OCI-LY3 (cell line): ENCODE measurements around the gene DPF3.

Source experiments
- H2AFZ ChIP-seq: fragments of 200-600, 300-600 bp; shearing (Covaris generic); 2 replicates; pipeline ENCODE4 v1.6.0; 2014; ENCODE audit warnings: antibody characterized with exemption, low read depth, low read length
- H3K27ac ChIP-seq: fragments of 200-600, 300-600 bp; sonication (generic); 2 replicates; pipeline ENCODE4 v1.5.1; 2014; ENCODE audit warnings: mild to moderate bottlenecking, low read length, moderate library complexity, mixed read lengths
- H3K27me3 ChIP-seq: fragments of 200-600, 300-600 bp; sonication (generic); 2 replicates; pipeline ENCODE4 v1.6.1; 2014; ENCODE audit warnings: low read depth, low read length, mixed read lengths
- H3K36me3 ChIP-seq: fragments of 200-600, 300-600 bp; sonication (generic); replicated peaks from 2 replicates; pipeline ENCODE3; 2014; ENCODE audit warnings: low read depth, low read length, mixed read lengths
- H3K4me1 ChIP-seq: fragments of 300-600, 200-600 bp; sonication (generic); 2 replicates; pipeline ENCODE4 v1.6.1; 2014; ENCODE audit warnings: low read length, mixed read lengths
- H3K4me2 ChIP-seq: fragments of 200-600, 300-600 bp; sonication (generic); 2 replicates; pipeline ENCODE4 v1.6.1; 2014; ENCODE audit warnings: low read length, mixed read lengths
- H3K4me3 ChIP-seq: fragments of 300-600, 200-600 bp; sonication (generic); 2 replicates; pipeline ENCODE4 v1.5.1; 2014; ENCODE audit warnings: antibody characterized with exemption, mild to moderate bottlenecking, low read length, moderate library complexity
- H3K79me2 ChIP-seq: fragments of 300-600, 200-600 bp; shearing (Covaris generic); 2 replicates; pipeline ENCODE4 v1.6.1; 2014; ENCODE audit warnings: mild to moderate bottlenecking, low read length, mixed read lengths
- H3K9ac ChIP-seq: fragments of 300-600, 200-600 bp; shearing (Covaris generic); 2 replicates; pipeline ENCODE4 v1.6.0; 2014; ENCODE audit warnings: mild to moderate bottlenecking, low read length, moderate library complexity
- H3K9me3 ChIP-seq: fragments of 200-600, 300-600 bp; shearing (Covaris generic); 2 replicates; pipeline ENCODE4 v1.6.1; 2014; ENCODE audit warnings: low read length, mixed read lengths; ENCODE audit not compliant: insufficient read depth
- H4K20me1 ChIP-seq: fragments of 200-600, 300-600 bp; sonication (generic); 2 replicates; pipeline ENCODE4 v1.6.1; 2016; ENCODE audit warnings: low read length, mixed read lengths; ENCODE audit not compliant: insufficient read depth
- CTCF ChIP-seq: fragments of 200-600, 300-600 bp; sonication (generic); IDR thresholded peaks from 2 replicates; pipeline ENCODE4 v1.5.1; 2014; ENCODE audit warnings: antibody characterized with exemption, low read length, low read depth
- EZH2phosphoT487 ChIP-seq: fragments of 200-600 bp; shearing (Covaris generic); IDR thresholded peaks from 2 replicates; pipeline ENCODE4 v1.6.1; 2018; ENCODE audit warnings: antibody characterized with exemption, mixed run types, low read depth

Gene DPF3

GRCh38 chr14:72742118-72742837 is 151.6 kb downstream of the DPF3 start:
- H3K9ac ChIP-seq = no peak overlapping the region
- no peak overlapping the region for H2AFZ ChIP-seq
- peaks cover 19% of the 10 kb centered on the region for H3K4me1 ChIP-seq

GRCh38 chr14:72741826-72742117 is 152.1 kb downstream of the DPF3 start:
- H3K27ac ChIP-seq = no peak overlapping the region

More at GRCh38 chr14:72742118-72742837, 151.6 kb downstream of the DPF3 start:
- Histone ChIP-seq H3K9me3 (no peaks in the 10 kb centered on the region), H3K36me3 (peaks cover 3% of the 10 kb centered on the region), H3K27ac (no peak overlapping the region), H3K4me2 (no peak overlapping the region), H3K79me2 (no peaks in the 10 kb centered on the region), H3K27me3 (no peaks in the 10 kb centered on the region), H4K20me1 (no peaks in the 10 kb centered on the region), H3K4me3 (no peak overlapping the region)
- no peak for TF ChIP-seq CTCF
- TF ChIP-seq EZH2phosphoT487 = no peak

GRCh38 chr14:72740966-72741825 is 152.7 kb downstream of the DPF3 start:
- no peak overlapping the region for H3K9ac ChIP-seq

More at GRCh38 chr14:72741826-72742117, 152.1 kb downstream of the DPF3 start:
- Histone ChIP-seq H3K4me1 (peaks cover 14% of the 10 kb centered on the region), H3K36me3 (no peaks in the 10 kb centered on the region), H3K27me3 (no peaks in the 10 kb centered on the region), H3K4me3 (no peak overlapping the region), H4K20me1 (no peaks in the 10 kb centered on the region), H3K4me2 (no peak overlapping the region), H3K9me3 (no peaks in the 10 kb centered on the region), H3K9ac (no peak overlapping the region), H2AFZ (no peak overlapping the region), H3K79me2 (no peaks in the 10 kb centered on the region)
- no peak for TF ChIP-seq EZH2phosphoT487
- no peak for TF ChIP-seq CTCF

More at GRCh38 chr14:72740966-72741825, 152.7 kb downstream of the DPF3 start:
- H2AFZ ChIP-seq = no peak overlapping the region
- no peaks in the 10 kb centered on the region for H3K27me3 ChIP-seq
- H4K20me1 ChIP-seq = no peaks in the 10 kb centered on the region
- H3K27ac ChIP-seq = no peak overlapping the region
- H3K4me2 ChIP-seq = no peak overlapping the region
- no peaks in the 10 kb centered on the region for H3K36me3 ChIP-seq
- TF ChIP-seq CTCF (no peak), EZH2phosphoT487 (no peak)
- no peaks in the 10 kb centered on the region for H3K79me2 ChIP-seq
- H3K9me3 ChIP-seq = no peaks in the 10 kb centered on the region
- no peak overlapping the region for H3K4me3 ChIP-seq
- H3K4me1 ChIP-seq = peaks cover 8% of the 10 kb centered on the region
